Keratinocyte (primary cell): ENCODE data around the gene DCDC2B. TPM values are rescaled to one million over a fixed set of nuclear protein-coding genes. Genes with fewer than 3 reads are reported as not detected.

ENCODE experiments used
- DNase-seq: peaks from one replicate; pipeline ENCODE4 v3.0.0-alpha.2; 2011; ENCODE audit warnings: low read depth, missing footprints, low spot score
- FAIRE-seq: peaks from 2 replicates; lab custom pipeline; 2011; peaks lifted over from hg19 to GRCh38; lab: Jason Lieb, UNC
- H2AFZ ChIP-seq: 2 replicates; pipeline ENCODE4 v1.6.0; 2012; ENCODE audit warnings: low read length, control low read depth, inconsistent platforms; ENCODE audit not compliant: control insufficient read depth
- H3K27ac ChIP-seq: 2 replicates; pipeline ENCODE4 v1.5.1; 2011; ENCODE audit warnings: low read length; ENCODE audit not compliant: control insufficient read depth, insufficient read depth
- H3K27me3 ChIP-seq: 3 replicates; pipeline ENCODE4 v1.6.0; 2011; ENCODE audit warnings: low read length; ENCODE audit not compliant: control insufficient read depth, insufficient read depth; ENCODE audit errors: extremely low read depth
- H3K36me3 ChIP-seq, 2 experiments: 2 replicates in 1 of 2; 3 replicates in 1 of 2; pipeline ENCODE4 v1.5.1; 2011; ENCODE audit warnings: low read length in 2 of 2, mild to moderate bottlenecking in 1 of 2; ENCODE audit not compliant: control insufficient read depth in 2 of 2, insufficient read depth in 2 of 2; ENCODE audit errors: extremely low read depth in 1 of 2
- H3K4me1 ChIP-seq: 3 replicates; pipeline ENCODE4 v1.5.1; 2011; ENCODE audit warnings: low read length; ENCODE audit not compliant: control insufficient read depth, insufficient read depth; ENCODE audit errors: extremely low read depth
- H3K4me2 ChIP-seq: 3 replicates; pipeline ENCODE4 v1.6.0; 2011; ENCODE audit warnings: low read depth, low read length; ENCODE audit not compliant: control insufficient read depth, insufficient read depth; ENCODE audit errors: extremely low read depth
- H3K4me3 ChIP-seq, 3 experiments: fragments of 200-600 bp in 1 of 3; sonication (generic) in 1 of 3; 2 replicates in 2 of 3; 3 replicates in 1 of 3; pipeline ENCODE4 v1.5.1; 2011 to 2016; ENCODE audit warnings: low read length in 3 of 3, mild to moderate bottlenecking in 3 of 3, control low read depth in 2 of 3, inconsistent platforms in 1 of 3, low read depth in 1 of 3, mixed read lengths in 1 of 3, mixed run types in 1 of 3, moderate library complexity in 1 of 3; ENCODE audit not compliant: control insufficient read depth in 2 of 3, insufficient read depth in 2 of 3; ENCODE audit errors: extremely low read depth in 1 of 3
- H3K79me2 ChIP-seq: 2 replicates; pipeline ENCODE4 v1.6.0; 2012; ENCODE audit warnings: low read length; ENCODE audit not compliant: control insufficient read depth, insufficient read depth
- H3K9ac ChIP-seq: 3 replicates; pipeline ENCODE4 v1.6.0; 2011; ENCODE audit warnings: low read length; ENCODE audit not compliant: control insufficient read depth, insufficient read depth; ENCODE audit errors: extremely low read depth
- H3K9me1 ChIP-seq: 3 replicates; pipeline ENCODE4 v1.6.0; 2011; ENCODE audit warnings: low read length; ENCODE audit not compliant: control insufficient read depth, insufficient read depth; ENCODE audit errors: extremely low read depth
- H3K9me3 ChIP-seq: 2 replicates; pipeline ENCODE4 v1.5.1; 2012; ENCODE audit warnings: low read depth, low read length; ENCODE audit not compliant: control insufficient read depth
- H4K20me1 ChIP-seq: 3 replicates; pipeline ENCODE4 v1.6.0; 2011; ENCODE audit warnings: low read length; ENCODE audit not compliant: control insufficient read depth, insufficient read depth; ENCODE audit errors: extremely low read depth
- CTCF ChIP-seq, 3 experiments: IDR thresholded peaks in 1 of 3; conservative IDR thresholded peaks in 1 of 3; optimal IDR thresholded peaks in 1 of 3; 2 replicates in 2 of 3; 3 replicates in 1 of 3; pipeline versions ENCODE3 to v1.5.1; 2011; ENCODE audit warnings: low read length in 3 of 3, mild to moderate bottlenecking in 3 of 3, moderate library complexity in 2 of 3, control low read depth in 1 of 3, inconsistent platforms in 1 of 3; ENCODE audit not compliant: insufficient read depth in 2 of 3; ENCODE audit errors: extremely low read depth in 1 of 3
- EZH2 ChIP-seq: IDR thresholded peaks from one replicate; pipeline ENCODE4 v1.6.1; 2012; ENCODE audit warnings: inconsistent platforms, mild to moderate bottlenecking, low read length, moderate library complexity
- dilution Hi-C: fragments of 300-500 bp; cut with MboI; formaldehyde crosslinking; loops from one replicate; pipeline ENCODE4 v1.7.0; 2020; ENCODE audit warnings: low sequenced_read_pairs; ENCODE audit not compliant: extremely low pct_ligation_motif_present
- polyA plus RNA-seq, 5 experiments: library from polyadenylated mRNA; depleted of rRNA in 3 of 5; stranded (reverse) in 3 of 5; stranded (forward) in 1 of 5; unstranded in 1 of 5; fragments of >200 nt; gene quantifications; 1 replicate in 1 of 5; 2 replicates in 3 of 5; 3 replicates in 1 of 5; pipeline versions ENCODE4 v1.2.1 to v1.2.3, GENCODE V29; 2011 to 2012; ENCODE audit warnings: missing spikeins in 2 of 5, low read depth in 1 of 5, low replicate concordance in 1 of 5

DCDC2B gene
- polyA plus RNA-seq, 1 donor (not counting 4 experiments of a cell fraction or from before 2014, with no cell fraction given), result not detected

- Histone ChIP-seq H3K4me3 (no peak overlapping the region), H3K9me1 (peaks cover 2% of the 10 kb centered on the region), H3K9me3 (no peaks in the 10 kb centered on the region), H3K4me1 (peaks cover 26% of the 10 kb centered on the region), H3K27me3 (no peaks in the 10 kb centered on the region), H4K20me1 (no peaks in the 10 kb centered on the region), H3K9ac (no peak overlapping the region), H3K27ac (no peak overlapping the region), H2AFZ (no peak overlapping the region), H3K79me2 (no peaks in the 10 kb centered on the region), H3K4me2 (no peak overlapping the region), H3K36me3 (no peaks in the 10 kb centered on the region)
- FAIRE-seq, result no peak
- peak in 1 of 3 experiments; percentile 9 for TF ChIP-seq CTCF (optimal IDR thresholded peaks at IDR 0.05 in 1 of 3, IDR thresholded peaks at IDR 0.05 in 1 of 3, conservative IDR thresholded peaks at IDR 0.05 in 1 of 3; ENCODE audit: extremely low read depth in 1 of 3, insufficient read depth in 2 of 3, low read length in 3 of 3)
- TF ChIP-seq EZH2, result no peak
- DNase-seq, result no peak
- dilution Hi-C loops, result no loop called here
These were observed 30.4 kb downstream of the DCDC2B start for GRCh38 chr1:32239337-32239736.

- DNase-seq, result no peak
- Histone ChIP-seq H3K4me3 (no peak overlapping the region), H3K27me3 (no peaks in the 10 kb centered on the region), H3K9ac (no peak overlapping the region), H3K36me3 (no peaks in the 10 kb centered on the region), H2AFZ (no peak overlapping the region), H3K9me3 (no peaks in the 10 kb centered on the region), H3K4me1 (peaks cover 26% of the 10 kb centered on the region), H3K9me1 (peaks cover 2% of the 10 kb centered on the region), H3K4me2 (no peak overlapping the region), H3K79me2 (no peaks in the 10 kb centered on the region), H4K20me1 (no peaks in the 10 kb centered on the region), H3K27ac (no peak overlapping the region)
- dilution Hi-C loops, result no loop called here
- no peak for FAIRE-seq
- no peak for TF ChIP-seq EZH2
- TF ChIP-seq CTCF (optimal IDR thresholded peaks at IDR 0.05 in 1 of 3, IDR thresholded peaks at IDR 0.05 in 1 of 3, conservative IDR thresholded peaks at IDR 0.05 in 1 of 3; ENCODE audit: extremely low read depth in 1 of 3, insufficient read depth in 2 of 3, low read length in 3 of 3), result no peak
These were observed 30.9 kb downstream of the DCDC2B start for GRCh38 chr1:32239790-32240139.
